Suprapubic skin (tissue), 4 donors: ENCODE data around the gene LOX. TPM values are rescaled to one million over a fixed set of nuclear protein-coding genes. Genes with fewer than 3 reads are reported as not detected.
A peak's percentile ranks its signal among the peaks of the same experiment; 100 is the strongest.

ENCODE experiments used
- DNase-seq, 2 donors: peaks; one replicate each; pipeline ENCODE4 v3.0.0-alpha.2; 2019; ENCODE audit warnings: low spot score in 2 of 2
- H3K27ac ChIP-seq: fragments of 200-600 bp; sonication (generic); one replicate; pipeline ENCODE4 v1.5.1; 2019
- H3K27me3 ChIP-seq: fragments of 200-600 bp; sonication (generic); one replicate; pipeline ENCODE4 v1.5.1; 2019
- H3K36me3 ChIP-seq: fragments of 200-600 bp; sonication (generic); one replicate; pipeline ENCODE4 v1.5.1; 2019
- H3K4me1 ChIP-seq: fragments of 200-600 bp; sonication (generic); one replicate; pipeline ENCODE4 v1.5.1; 2019
- H3K4me3 ChIP-seq: fragments of 200-600 bp; sonication (generic); one replicate; pipeline ENCODE4 v1.5.1; 2019; ENCODE audit warnings: mild to moderate bottlenecking
- H3K9me3 ChIP-seq: fragments of 200-600 bp; sonication (generic); one replicate; pipeline ENCODE4 v1.5.1; 2019
- EP300 ChIP-seq: sonication (generic); formaldehyde crosslinking; IDR thresholded peaks from one replicate; pipeline ENCODE4 v1.6.1; 2017; ENCODE audit warnings: antibody characterized with exemption
- POLR2A ChIP-seq, 2 donors: fragments of 450-650 bp; IDR thresholded peaks; one replicate each; pipeline ENCODE4 v1.6.1; 2017; ENCODE audit warnings: antibody characterized with exemption in 2 of 2, mild to moderate bottlenecking in 2 of 2, moderate library complexity in 2 of 2
- POLR2AphosphoS5 ChIP-seq, 3 donors: sonication (generic); formaldehyde crosslinking; IDR thresholded peaks; one replicate each; pipeline ENCODE4 v1.6.1; 2017; ENCODE audit warnings: antibody characterized with exemption in 3 of 3
- WGBS: methylation state at CpG from one replicate; pipeline ENCODE4 v1.1.5; 2018; 5-methylcytosine and 5-hydroxymethylcytosine counted together
- total RNA-seq, 4 donors: library from RNA; depleted of rRNA; stranded (reverse); fragments of >200 nt; gene quantifications; one replicate each; pipeline ENCODE4 v1.1.0, GENCODE V29; 2016
- TF ChIP-seq, protein P1 (sequence below), 2 donors: fragments of 200-600 bp in 1 of 2; fragments of 450-650 bp in 1 of 2; sonication (generic) in 1 of 2; IDR thresholded peaks; one replicate each; pipeline ENCODE4 v1.5.1; 2016 to 2019; ENCODE audit warnings: antibody characterized with exemption in 2 of 2, mild to moderate bottlenecking in 1 of 2, moderate library complexity in 1 of 2

Gene LOX
- total RNA-seq, 4 donors from 2014 or later: 4.9 to 20.2 (median 9.8) TPM

DNA sequence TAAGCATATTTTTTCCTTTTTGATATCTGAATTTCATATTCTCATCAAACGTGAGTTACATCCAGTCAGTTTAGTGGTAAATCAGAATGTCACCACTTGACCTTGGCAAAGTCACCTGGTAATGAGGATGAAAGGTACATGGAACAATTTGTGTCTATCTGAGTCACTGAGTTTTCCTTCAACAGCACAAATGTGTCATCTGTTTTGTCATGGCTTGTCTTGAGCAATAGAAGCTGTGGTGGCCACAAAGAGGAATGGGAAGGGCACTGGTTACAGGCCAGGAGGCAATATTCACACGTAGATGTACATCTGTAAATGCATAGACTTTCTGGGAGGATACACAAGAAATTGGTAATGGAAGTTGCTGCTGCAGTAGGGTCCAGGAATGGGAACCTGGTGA lies 42.9 kb upstream of the LOX start:
- no peaks in the 10 kb centered on the region for H3K27me3 ChIP-seq
- TF ChIP-seq, protein P1, sequence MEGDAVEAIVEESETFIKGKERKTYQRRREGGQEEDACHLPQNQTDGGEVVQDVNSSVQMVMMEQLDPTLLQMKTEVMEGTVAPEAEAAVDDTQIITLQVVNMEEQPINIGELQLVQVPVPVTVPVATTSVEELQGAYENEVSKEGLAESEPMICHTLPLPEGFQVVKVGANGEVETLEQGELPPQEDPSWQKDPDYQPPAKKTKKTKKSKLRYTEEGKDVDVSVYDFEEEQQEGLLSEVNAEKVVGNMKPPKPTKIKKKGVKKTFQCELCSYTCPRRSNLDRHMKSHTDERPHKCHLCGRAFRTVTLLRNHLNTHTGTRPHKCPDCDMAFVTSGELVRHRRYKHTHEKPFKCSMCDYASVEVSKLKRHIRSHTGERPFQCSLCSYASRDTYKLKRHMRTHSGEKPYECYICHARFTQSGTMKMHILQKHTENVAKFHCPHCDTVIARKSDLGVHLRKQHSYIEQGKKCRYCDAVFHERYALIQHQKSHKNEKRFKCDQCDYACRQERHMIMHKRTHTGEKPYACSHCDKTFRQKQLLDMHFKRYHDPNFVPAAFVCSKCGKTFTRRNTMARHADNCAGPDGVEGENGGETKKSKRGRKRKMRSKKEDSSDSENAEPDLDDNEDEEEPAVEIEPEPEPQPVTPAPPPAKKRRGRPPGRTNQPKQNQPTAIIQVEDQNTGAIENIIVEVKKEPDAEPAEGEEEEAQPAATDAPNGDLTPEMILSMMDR (IDR thresholded peaks at IDR 0.05): no peak
- peak in 2 of 3 donors; percentile 67 to 69 for TF ChIP-seq POLR2AphosphoS5 (IDR thresholded peaks at IDR 0.05)
- 57% methylated on average over 2 of the region's 2 CpGs for WGBS
- peaks cover 8% of the 10 kb centered on the region for H3K4me1 ChIP-seq
- no peaks in the 10 kb centered on the region for H3K36me3 ChIP-seq
- no peak for DNase-seq
- no peaks in the 10 kb centered on the region for H3K9me3 ChIP-seq
- H3K4me3 ChIP-seq: no peak overlapping the region
- peak overlapping the region; percentile 43 for H3K27ac ChIP-seq

DNA sequence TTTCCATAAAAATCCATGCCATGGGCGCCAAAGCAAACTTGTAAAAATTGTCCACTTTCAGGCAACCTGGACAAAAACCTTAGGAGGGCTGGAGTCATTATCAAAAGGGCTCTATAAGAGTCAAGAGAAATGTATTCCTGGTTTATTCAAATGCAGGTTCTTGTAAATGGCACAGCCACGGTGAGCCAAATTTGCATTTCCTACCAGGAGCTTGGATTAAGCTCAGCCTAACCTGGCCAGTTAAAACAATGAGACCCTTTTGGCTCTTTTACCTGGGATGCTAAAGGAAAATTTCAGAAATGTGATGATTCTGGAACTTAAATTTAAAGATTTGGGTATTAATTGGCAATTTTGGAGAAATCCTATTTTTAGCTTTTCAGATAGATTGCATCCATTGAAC lies 42.4 kb upstream of the LOX start:
- Histone ChIP-seq H3K4me3 (no peak overlapping the region), H3K9me3 (no peaks in the 10 kb centered on the region), H3K27ac (peak overlapping the region; percentile 17), H3K36me3 (no peaks in the 10 kb centered on the region), H3K27me3 (no peaks in the 10 kb centered on the region), H3K4me1 (peaks cover 8% of the 10 kb centered on the region)
- 87% methylated on average over 2 of the region's 2 CpGs for WGBS
- DNase-seq: no peak
- TF ChIP-seq POLR2AphosphoS5 (IDR thresholded peaks at IDR 0.05): no peak
- no peak for TF ChIP-seq POLR2A (IDR thresholded peaks at IDR 0.05)
- TF ChIP-seq, protein P1 (IDR thresholded peaks at IDR 0.05): no peak
- no peak for TF ChIP-seq EP300

DNA sequence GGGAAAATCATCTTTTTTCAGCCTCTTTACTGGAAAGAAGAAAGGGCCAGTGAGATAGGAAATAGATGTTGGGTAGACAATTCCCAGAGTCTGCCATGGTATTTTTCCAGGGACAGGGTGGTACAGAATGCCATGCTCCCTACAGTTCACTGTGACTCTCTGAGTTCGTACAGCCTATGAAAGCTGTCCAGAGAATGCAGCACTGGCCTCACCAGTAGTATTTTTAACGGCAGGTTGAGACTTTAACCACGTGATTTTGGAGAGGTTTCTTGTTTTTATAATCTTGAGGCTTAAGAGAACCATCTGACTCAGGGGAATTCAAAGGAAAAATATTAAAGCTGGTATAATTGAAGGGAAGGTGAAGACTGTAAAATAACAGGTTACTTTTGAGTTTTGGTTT lies 41.1 kb upstream of the LOX start:
- no peak overlapping the region for H3K27ac ChIP-seq
- TF ChIP-seq, protein P1 (IDR thresholded peaks at IDR 0.05): no peak
- TF ChIP-seq POLR2AphosphoS5 (IDR thresholded peaks at IDR 0.05): no peak
- no peaks in the 10 kb centered on the region for H3K36me3 ChIP-seq
- peaks cover 8% of the 10 kb centered on the region for H3K4me1 ChIP-seq
- no peaks in the 10 kb centered on the region for H3K9me3 ChIP-seq
- 76% methylated on average over 3 of the region's 3 CpGs for WGBS
- no peak for DNase-seq
- no peaks in the 10 kb centered on the region for H3K27me3 ChIP-seq
- H3K4me3 ChIP-seq: no peak overlapping the region

DNA sequence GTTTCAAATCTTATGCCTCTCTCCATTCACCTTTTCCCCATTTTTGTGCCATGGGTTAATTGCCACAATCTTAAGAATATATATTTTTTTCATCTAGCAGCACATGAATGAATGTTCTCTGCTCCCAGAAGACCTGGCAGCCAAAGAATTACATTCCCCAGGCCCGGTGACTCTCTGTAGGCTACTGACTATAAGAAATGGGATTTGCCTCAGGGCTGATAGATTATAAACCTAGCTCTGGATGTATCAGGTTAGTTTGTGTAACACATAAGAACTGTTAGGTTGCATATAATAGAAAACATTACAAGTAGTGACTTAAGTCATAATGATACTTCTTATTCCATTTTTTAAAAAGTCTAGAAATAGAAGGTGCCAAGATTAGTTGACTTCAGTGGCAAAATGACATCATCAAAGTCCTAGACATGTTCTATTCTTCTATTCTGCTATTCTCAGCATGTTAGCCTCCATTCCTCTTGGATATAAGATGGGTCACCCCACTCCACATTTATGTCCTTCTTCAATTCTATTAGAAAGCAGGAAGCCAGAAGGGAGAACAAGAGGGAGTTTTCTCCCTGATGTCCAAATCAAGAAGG lies 40.4 kb upstream of the LOX start:
- 63% methylated on average over 1 of the region's 1 CpG for WGBS
- peaks cover 8% of the 10 kb centered on the region for H3K4me1 ChIP-seq
- H3K4me3 ChIP-seq: no peak overlapping the region
- no peak for TF ChIP-seq POLR2A (IDR thresholded peaks at IDR 0.05)
- no peak for TF ChIP-seq EP300
- TF ChIP-seq POLR2AphosphoS5 (IDR thresholded peaks at IDR 0.05): no peak
- TF ChIP-seq, protein P1 (IDR thresholded peaks at IDR 0.05): no peak
- no peaks in the 10 kb centered on the region for H3K9me3 ChIP-seq
- H3K27ac ChIP-seq: no peak overlapping the region
- no peak for DNase-seq
- no peaks in the 10 kb centered on the region for H3K36me3 ChIP-seq
- no peaks in the 10 kb centered on the region for H3K27me3 ChIP-seq

DNA sequence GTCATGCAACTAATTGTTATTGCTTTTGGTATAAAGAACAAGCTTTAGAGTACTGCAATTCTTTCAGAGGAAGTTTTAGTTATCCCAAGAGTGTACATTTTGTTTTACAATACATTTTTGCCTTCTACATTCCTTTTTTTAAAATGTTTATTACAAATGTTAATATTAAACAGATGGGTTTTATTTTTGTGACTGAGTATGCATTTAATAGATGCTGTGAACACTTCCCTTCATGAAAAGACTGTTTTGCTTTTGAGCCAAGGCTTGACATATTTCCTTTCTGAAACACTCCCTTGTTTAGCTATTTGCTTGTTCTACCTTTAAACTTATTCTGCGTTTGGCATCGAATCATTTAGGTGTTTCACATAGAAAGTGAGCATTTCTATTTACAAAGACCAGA lies 36.4 kb upstream of the LOX start:
- no peak for DNase-seq
- Histone ChIP-seq H3K36me3 (no peaks in the 10 kb centered on the region), H3K27me3 (no peaks in the 10 kb centered on the region), H3K4me1 (peaks cover 15% of the 10 kb centered on the region), H3K9me3 (no peaks in the 10 kb centered on the region), H3K27ac (no peak overlapping the region), H3K4me3 (no peak overlapping the region)
- 40% methylated on average over 2 of the region's 2 CpGs for WGBS
- TF ChIP-seq POLR2A (IDR thresholded peaks at IDR 0.05): no peak
